Germinal center (tissue), 1 donor: Measurements from ENCODE around the gene OMP.

Source experiments
- DNase-seq: peaks from one replicate; pipeline ENCODE4 v3.0.0; 2012; ENCODE audit warnings: mixed read lengths, low spot score

OMP gene

GRCh38 chr11:77124041-77124440, 21.4 kb downstream of the OMP start:
- no peak for DNase-seq

DNA sequence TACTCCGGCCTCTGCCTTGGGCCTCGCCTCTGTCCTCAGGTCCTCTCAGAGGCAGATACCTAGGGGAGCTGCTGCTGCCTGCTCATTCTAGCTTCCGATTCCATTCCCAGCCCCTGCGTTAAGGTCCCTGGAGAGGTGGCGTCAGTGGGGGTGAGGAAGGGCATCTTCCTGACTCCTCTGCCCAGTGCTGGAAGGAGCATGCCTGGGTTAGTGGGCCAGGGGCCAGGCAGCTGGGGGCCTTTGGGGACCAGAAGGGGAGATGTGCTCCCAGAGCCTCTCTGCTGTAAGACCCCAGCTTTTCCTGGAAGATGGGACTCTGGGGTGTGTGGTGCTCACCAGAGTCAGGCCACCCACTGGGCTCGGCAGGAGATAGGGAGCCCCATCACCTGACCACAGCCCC, 21.8 kb downstream of the OMP start:
- no peak for DNase-seq

DNA sequence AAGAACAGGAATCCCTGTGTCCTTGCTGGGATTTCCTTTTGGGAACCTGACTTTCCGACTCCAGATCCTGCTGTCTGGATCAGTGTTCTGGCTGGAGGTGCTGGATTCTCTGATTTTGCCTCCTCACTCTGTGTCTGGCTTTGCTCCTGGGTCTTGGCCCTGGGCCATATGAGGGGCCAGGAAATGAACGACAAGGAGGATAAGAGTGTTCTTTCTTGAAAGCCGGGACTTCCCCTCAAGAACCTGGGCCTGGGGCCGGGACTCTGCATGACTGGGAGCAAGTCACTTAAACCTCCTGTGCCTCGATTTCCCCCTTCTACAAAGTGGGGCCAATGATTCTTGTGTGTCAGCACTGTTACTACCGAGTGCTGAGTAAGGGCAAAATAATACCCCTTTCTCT, 22.6 kb downstream of the OMP start:
- DNase-seq, result no peak

GRCh38 chr11:77125695-77126094, 23.1 kb downstream of the OMP start:
- DNase-seq, result no peak

GRCh38 chr11:77126156-77126775, 23.6 kb downstream of the OMP start:
- no peak for DNase-seq

DNA sequence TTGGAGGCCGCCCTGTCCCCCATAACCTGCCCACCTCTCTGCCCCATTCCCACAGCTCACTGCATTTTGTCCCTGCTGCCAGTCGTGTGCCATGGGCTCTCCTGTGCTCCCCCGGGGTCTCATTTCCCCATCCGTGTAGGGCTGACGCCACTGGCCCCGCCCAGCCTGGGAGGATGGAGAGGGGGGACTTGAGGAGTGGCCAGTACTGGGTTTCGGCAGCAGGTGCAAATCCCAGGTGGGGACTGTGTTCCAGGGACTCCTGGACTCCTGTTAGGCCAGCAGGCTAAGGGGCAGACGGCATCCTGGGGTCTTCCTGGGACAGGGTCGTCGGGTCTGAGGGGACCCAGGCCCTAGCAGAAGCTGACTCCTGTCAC, 24.2 kb downstream of the OMP start:
- DNase-seq, result no peak

- peak; percentile 71 for DNase-seq
Measured at GRCh38 chr11:77127235-77127911, 24.7 kb downstream of the OMP start.

DNA sequence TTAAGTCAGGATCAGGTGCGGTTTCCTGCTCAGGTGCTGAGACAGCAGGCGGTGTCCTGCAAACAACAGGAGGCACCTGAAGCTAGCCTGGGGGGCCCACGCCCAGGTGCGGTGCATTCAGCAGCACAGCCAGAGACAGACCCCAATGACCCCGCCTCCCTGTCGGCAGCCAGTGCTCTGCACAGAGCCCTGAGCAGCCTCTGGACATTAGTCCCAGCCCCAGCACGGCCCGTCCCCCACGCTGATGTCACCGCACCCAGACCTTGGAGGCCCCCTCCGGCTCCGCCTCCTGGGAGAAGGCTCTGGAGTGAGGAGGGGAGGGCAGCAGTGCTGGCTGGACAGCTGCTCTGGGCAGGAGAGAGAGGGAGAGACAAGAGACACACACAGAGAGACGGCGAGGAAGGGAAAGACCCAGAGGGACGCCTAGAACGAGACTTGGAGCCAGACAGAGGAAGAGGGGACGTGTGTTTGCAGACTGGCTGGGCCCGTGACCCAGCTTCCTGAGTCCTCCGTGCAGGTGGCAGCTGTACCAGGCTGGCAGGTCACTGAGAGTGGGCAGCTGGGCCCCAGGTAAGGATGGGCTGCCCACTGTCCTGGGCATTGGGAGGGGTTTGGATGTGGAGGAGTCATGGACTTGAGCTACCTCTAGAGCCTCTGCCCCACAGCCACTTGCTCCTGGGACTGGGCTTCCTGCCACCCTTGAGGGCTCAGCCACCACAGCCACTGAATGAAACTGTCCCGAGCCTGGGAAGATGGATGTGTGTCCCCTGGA, 25.5 kb downstream of the OMP start, which contains the start of gene MYO7A:
Gene MYO7A, plus strand, starts transcription at position 327 of the 772 bp plus-strand sequence. CDS start 2,389 bp downstream, outside the sequence.
- DNase-seq, result no peak

- no peak for DNase-seq
Measured at GRCh38 chr11:77129069-77129841, 26.6 kb downstream of the OMP start.

GRCh38 chr11:77129842-77130756, 27.5 kb downstream of the OMP start:
- DNase-seq, result no peak

- DNase-seq, result no peak
Measured at GRCh38 chr11:77130763-77131513, 28.3 kb downstream of the OMP start.

DNA sequence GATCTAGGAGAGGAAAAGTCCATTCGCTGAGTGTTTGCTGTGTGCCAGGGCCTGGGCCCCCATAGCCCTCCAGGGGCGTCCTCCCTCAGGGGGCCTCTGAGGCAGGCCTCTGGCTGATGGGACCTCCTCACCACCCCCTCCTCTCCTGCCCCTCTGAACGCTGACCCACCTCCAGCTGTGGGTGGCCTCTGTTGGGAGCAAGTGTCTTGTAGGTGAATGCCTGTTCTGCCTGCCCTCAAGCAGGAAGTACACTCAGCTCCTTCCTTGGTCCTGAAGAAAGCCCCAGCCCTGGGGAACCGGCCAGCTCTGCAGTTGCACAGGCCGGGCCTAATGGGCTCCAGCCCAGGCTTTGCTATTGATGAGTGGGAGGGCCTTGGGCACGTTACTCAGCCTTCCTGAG, 28.9 kb downstream of the OMP start:
- DNase-seq, result no peak

DNA sequence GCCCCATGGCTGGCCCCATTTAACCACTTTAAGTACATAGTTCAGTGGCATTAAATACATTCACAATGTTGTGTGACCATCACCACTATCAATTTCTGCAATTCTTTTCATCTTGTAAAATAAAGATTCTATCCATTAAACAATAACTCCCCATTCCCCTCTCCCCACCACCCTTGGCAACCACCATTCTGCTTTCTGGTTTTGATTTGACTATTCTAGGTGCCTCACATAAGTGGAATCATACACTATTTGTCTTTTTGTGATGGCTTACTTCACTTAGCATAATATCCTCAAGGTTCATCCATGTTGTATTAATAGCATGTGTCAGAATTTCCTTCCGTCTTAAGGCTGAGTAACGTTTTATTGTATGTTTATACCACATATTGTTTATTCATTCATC, 32.4 kb downstream of the OMP start:
- DNase-seq, result no peak

DNA sequence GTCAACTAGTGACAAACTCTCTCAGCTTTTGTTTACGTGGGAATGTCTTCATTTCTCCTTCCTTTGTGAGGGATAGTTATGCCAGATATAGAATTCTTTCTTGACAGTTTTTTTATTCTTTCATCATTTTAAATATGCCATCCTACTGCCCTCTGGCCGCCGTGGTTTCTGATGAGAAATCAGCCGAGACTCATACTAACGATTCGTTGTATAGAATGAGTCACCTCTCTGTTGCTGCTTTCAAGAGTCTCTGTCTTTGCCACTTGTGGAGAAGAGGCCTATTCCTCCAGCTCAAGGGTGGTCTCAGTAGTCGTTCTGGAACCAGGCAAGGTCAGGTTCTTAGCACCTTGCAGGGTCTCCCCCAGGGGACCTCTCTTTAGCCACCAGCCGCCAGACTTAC, 33.4 kb downstream of the OMP start:
- DNase-seq, result no peak

GRCh38 chr11:77136784-77137420, 34.3 kb downstream of the OMP start:
- DNase-seq, result no peak

GRCh38 chr11:77137421-77137820, 34.8 kb downstream of the OMP start:
- DNase-seq, result no peak

GRCh38 chr11:77138106-77138649, 35.5 kb downstream of the OMP start:
- no peak for DNase-seq

DNA sequence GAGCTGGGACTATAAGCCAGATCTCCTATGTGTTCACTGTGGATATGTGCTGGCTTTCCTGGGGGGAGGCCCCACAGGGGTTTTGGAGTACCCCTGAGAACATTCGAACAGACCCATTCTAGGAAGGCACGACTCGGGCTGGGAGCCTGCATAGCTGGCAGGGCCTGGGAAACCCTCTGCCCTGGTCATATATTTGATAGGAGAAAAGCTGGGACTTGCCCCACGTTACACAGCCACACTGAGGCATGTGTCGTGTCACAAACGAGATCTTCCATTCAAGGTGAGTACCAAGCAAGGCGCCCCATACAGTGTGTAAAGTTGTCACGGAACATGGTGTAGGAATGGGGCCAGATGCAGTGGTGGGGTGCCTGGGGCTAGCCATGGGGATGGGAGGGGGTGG, 36.6 kb downstream of the OMP start:
- no peak for DNase-seq

DNA sequence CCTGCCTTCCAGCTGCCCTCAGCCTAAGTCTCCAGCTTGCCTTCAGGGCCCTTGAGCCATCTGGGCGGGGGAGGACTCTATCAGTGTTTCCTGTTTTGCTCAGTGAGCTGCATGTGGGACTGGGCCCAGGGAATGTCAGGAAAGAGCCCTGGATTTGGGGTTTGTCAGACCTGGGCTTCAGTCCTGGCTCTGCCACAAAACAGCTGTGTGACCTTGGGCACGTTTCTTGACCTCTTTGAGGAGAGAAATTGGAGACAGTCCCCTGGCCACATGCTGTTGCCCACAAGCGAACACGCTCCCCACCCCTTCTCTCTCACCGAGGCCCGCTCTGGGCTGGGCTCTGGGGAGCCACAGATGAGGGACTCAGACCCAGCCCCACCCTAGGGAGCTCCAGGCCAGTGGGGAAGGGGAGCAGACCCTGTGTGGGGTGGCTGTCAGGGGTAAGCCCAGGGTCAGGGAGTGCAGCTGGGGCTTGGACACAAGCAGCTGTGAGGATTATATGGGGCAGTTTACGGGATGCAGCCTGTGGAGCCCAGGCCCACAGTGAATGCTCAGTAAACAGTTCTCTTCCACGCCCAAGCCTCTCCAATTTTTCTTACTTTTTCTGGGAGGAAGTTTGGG, 37.7 kb downstream of the OMP start:
- no peak for DNase-seq
